ENCODE results near the gene CDPF1. TPM values are rescaled to one million over a fixed set of nuclear protein-coding genes. Genes with fewer than 3 reads are reported as not detected.

Gene CDPF1
- total RNA-seq, 1 experiment from 2014 or later: 8.1 TPM

DNA sequence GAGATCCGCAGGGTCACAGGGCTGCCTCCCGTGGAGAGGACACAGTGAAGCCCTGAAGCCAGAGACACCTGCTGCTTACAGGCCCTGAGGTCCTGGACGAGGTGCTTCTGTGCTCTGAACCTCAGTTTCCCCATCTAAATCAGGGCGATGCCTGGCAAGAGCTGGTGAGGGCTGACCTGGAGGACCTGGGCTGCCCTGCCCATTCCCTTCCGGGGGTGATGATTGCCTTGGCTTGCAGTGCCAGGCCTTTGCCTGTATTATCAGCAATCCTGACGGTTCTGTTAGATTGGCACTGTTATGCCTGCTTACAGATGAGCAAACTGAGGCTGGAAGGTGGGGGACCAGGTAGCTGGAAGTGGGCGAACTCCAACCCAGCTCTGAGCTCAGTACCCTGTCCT, 38.8 kb upstream of the CDPF1 start:
- no peak overlapping the region for H4K5ac ChIP-seq (ENCODE audit: insufficient read length, low read depth, low read length)
- H3K56ac ChIP-seq (ENCODE audit: insufficient read length, low read depth, low read length): no peak overlapping the region
- H3K4ac ChIP-seq (ENCODE audit: low read depth, low read length): no peak overlapping the region
- H3K14ac ChIP-seq (ENCODE audit: insufficient read depth, low read length): no peak overlapping the region
- no peak overlapping the region for H2BK5ac ChIP-seq (ENCODE audit: insufficient read length, low read length)
- H3K23ac ChIP-seq (ENCODE audit: insufficient read length, low read depth, low read length): no peak overlapping the region
- H3K9me3 Mint-ChIP-seq: no peaks in the 10 kb centered on the region
- no peaks in the 10 kb centered on the region for H3K9me3 ChIP-seq (ENCODE audit: control insufficient read depth, low read depth, low read length)
- H3K79me2 ChIP-seq (ENCODE audit: insufficient read depth, low read length): no peaks in the 10 kb centered on the region
- H3K36me3 Mint-ChIP-seq (ENCODE audit: insufficient read depth in 1 of 3, low read depth in 3 of 3): peaks cover 10 to 43% (median 40%) of the 10 kb centered on the region in 3 experiments; a peak in 6 of 7 replicates
- H3K79me1 ChIP-seq (ENCODE audit: insufficient read depth, low read depth, low read length, poor library complexity, severe bottlenecking): no peaks in the 10 kb centered on the region
- no peak overlapping the region for H2AFZ ChIP-seq (ENCODE audit: low read length)
- H4K8ac ChIP-seq (replicated peaks; ENCODE audit: insufficient read length, low read depth, low read length): no peak overlapping the region
- H3T11ph ChIP-seq (ENCODE audit: low read length): no peak overlapping the region
- H2BK20ac ChIP-seq (ENCODE audit: low read depth, low read length, poor library complexity, severe bottlenecking): no peak overlapping the region
- no peaks in the 10 kb centered on the region for H3K27me3 ChIP-seq (ENCODE audit: insufficient read depth, low read length)
- no peak overlapping the region for H2BK15ac ChIP-seq (ENCODE audit: low read depth, low read length)
- no peaks in the 10 kb centered on the region for H3K4me1 ChIP-seq (ENCODE audit: insufficient read depth, low read length)
- no peak overlapping the region for H3K27ac ChIP-seq (ENCODE audit: insufficient read length, low read depth, low read length)
- no peak overlapping the region for H4K91ac ChIP-seq (ENCODE audit: insufficient read length, low read depth, low read length)
- no CpG with 5 or more reads among the region's 7 CpGs for WGBS (ENCODE audit: extremely low coverage, insufficient read length, low lambda C conversion rate)
- H2BK120ac ChIP-seq (ENCODE audit: low read depth, low read length, poor library complexity, severe bottlenecking): no peak overlapping the region
- TF ChIP-seq, protein P1, sequence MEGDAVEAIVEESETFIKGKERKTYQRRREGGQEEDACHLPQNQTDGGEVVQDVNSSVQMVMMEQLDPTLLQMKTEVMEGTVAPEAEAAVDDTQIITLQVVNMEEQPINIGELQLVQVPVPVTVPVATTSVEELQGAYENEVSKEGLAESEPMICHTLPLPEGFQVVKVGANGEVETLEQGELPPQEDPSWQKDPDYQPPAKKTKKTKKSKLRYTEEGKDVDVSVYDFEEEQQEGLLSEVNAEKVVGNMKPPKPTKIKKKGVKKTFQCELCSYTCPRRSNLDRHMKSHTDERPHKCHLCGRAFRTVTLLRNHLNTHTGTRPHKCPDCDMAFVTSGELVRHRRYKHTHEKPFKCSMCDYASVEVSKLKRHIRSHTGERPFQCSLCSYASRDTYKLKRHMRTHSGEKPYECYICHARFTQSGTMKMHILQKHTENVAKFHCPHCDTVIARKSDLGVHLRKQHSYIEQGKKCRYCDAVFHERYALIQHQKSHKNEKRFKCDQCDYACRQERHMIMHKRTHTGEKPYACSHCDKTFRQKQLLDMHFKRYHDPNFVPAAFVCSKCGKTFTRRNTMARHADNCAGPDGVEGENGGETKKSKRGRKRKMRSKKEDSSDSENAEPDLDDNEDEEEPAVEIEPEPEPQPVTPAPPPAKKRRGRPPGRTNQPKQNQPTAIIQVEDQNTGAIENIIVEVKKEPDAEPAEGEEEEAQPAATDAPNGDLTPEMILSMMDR (conservative IDR thresholded peaks at IDR 0.05): no peak
- no peak for DNase-seq
- no peaks in the 10 kb centered on the region; the same call in 1 of the 2 replicates for H3K27me3 Mint-ChIP-seq (ENCODE audit: low read depth)
- H3K27ac Mint-ChIP-seq: no peak overlapping the region
- no peak overlapping the region for H3K9ac ChIP-seq (ENCODE audit: extremely low read depth, insufficient read length, low read length)
- H3K4me1 Mint-ChIP-seq: no peaks in the 10 kb centered on the region
- H3K18ac ChIP-seq (ENCODE audit: insufficient read length, low read depth, low read length): no peak overlapping the region
- H4K20me1 ChIP-seq (ENCODE audit: control insufficient read depth, insufficient read depth, insufficient read length): no peaks in the 10 kb centered on the region
- H3K23me2 ChIP-seq (ENCODE audit: insufficient read length, low read depth, low read length, poor library complexity, severe bottlenecking): no peaks in the 10 kb centered on the region
- H3K4me2 ChIP-seq (ENCODE audit: insufficient read depth, insufficient read length, low read length): no peak overlapping the region
- H2AK5ac ChIP-seq (ENCODE audit: insufficient read length, low read length): no peak overlapping the region
- no peak overlapping the region for H3K4me3 Mint-ChIP-seq
- no peak overlapping the region for H2BK12ac ChIP-seq (ENCODE audit: insufficient read length, low read depth, low read length)
